B cell (primary cell): ENCODE measurements around the gene DAO.

ENCODE experiments used
- CTCF ChIP-seq: fragments of 200-600 bp; IDR thresholded peaks from one replicate; pipeline ENCODE4 v1.8.0; 2022; ENCODE audit warnings: antibody characterized with exemption, mild to moderate bottlenecking
- EZH2 ChIP-seq: IDR thresholded peaks from 2 replicates; pipeline ENCODE4 v1.6.1; 2012; ENCODE audit warnings: borderline replicate concordance, low read depth, mild to moderate bottlenecking, moderate library complexity, low read length; ENCODE audit not compliant: insufficient read depth, poor library complexity, severe bottlenecking

DNA sequence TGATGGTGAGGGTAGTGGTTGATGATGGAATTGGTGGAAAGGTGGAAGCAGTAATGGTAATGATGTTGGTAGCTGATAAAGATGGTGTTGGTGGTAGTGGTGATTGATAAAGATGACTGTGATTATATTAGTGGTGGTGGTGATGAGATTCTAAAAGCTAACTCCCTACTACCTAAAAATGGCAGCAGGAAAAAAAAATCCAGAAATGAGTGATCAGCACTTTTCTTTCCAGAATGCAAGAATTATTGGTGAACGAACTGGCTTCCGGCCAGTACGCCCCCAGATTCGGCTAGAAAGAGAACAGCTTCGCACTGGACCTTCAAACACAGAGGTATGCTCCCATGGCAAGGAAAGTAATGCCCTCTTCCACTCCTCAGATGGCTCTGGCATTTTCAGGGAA lies 19.3 kb downstream of the DAO start:
- no peak for TF ChIP-seq CTCF
- TF ChIP-seq EZH2, result no peak
